ENCODE data around the gene TMEM175. TPM values are rescaled to one million over a fixed set of nuclear protein-coding genes. Genes with fewer than 3 reads are reported as not detected.

TMEM175 gene
- total and polyA plus RNA-seq, 2 of the 4 experiments (the other 2 are of a cell fraction), result 7.7 to 41.9 TPM

GRCh38 chr4:946517-947471, 14.5 kb downstream of the TMEM175 start:
- no TSS peak for BruUV-seq (replicated peaks)
- H3K18ac ChIP-seq (ENCODE audit: low read depth, low read length), result no peak overlapping the region
- in situ Hi-C loops (cut with MboI; ENCODE audit: low sequenced_read_pairs), result no loop called here
- no peak overlapping the region for H2BK5ac ChIP-seq (ENCODE audit: low read depth, low read length, poor library complexity, severe bottlenecking)
- H4K91ac ChIP-seq (ENCODE audit: insufficient read depth, low read depth, low read length), result no peak overlapping the region
- H3K4me3 ChIP-seq (ENCODE audit: insufficient read depth, low read depth, low read length), result no peak overlapping the region
- POLR2A ChIA-PET (ENCODE audit: unreplicated experiment), result no interaction called here
- no peak overlapping the region for H3K14ac ChIP-seq (replicated peaks; ENCODE audit: low read depth, low read length)
- no peak overlapping the region for H2AK5ac ChIP-seq (ENCODE audit: low read depth, low read length)
- H3K9ac ChIP-seq (ENCODE audit: low read depth, low read length), result no peak overlapping the region
- intact Hi-C loops (cut with micrococcal nuclease), result no loop called here
- no peaks in the 10 kb centered on the region; the same call in 1 of the 2 replicates for H3K36me3 ChIP-seq (ENCODE audit: control insufficient read depth, insufficient read depth, low read length)
- no peaks in the 10 kb centered on the region for H3K27me3 ChIP-seq (ENCODE audit: control insufficient read depth, insufficient read depth, low read length)
- H3K79me1 ChIP-seq (ENCODE audit: low read depth in 1 of 2, low read length in 2 of 2), result 0 out of 4 replicates have a peak, but pooled peaks cover 0 to 8% of the 10 kb centered on the region in 2 experiments
- DNase-seq (no peak), ATAC-seq (ENCODE audit: low read depth) (no peak)
- no peaks in the 10 kb centered on the region for H3K9me3 ChIP-seq (ENCODE audit: control insufficient read depth, insufficient read depth, low read length)
- no peak overlapping the region for H4K8ac ChIP-seq (ENCODE audit: low read depth in 2 of 2, low read length in 2 of 2)
- TF ChIP-seq SMC3 (IDR thresholded peaks at IDR 0.05; ENCODE audit: low read depth, low read length) (no peak), CHD1 (IDR thresholded peaks at IDR 0.05; ENCODE audit: low read depth, low read length) (no peak), FOS (IDR thresholded peaks at IDR 0.05; ENCODE audit: low read depth, low read length) (no peak)
- H3K4ac ChIP-seq (ENCODE audit: low read depth, low read length), result no peak overlapping the region
- H4K5ac ChIP-seq (ENCODE audit: low read depth, low read length), result no peak overlapping the region
- no peak overlapping the region for H3K23ac ChIP-seq (ENCODE audit: low read depth, low read length)
- 0 out of 2 replicates have a peak, but pooled peaks cover 3% of the 10 kb centered on the region for H3K9me1 ChIP-seq (ENCODE audit: insufficient read depth, low read length)
- H3K4me2 ChIP-seq (ENCODE audit: low read depth, low read length), result no peak overlapping the region
- 69% methylated on average over 34 of the region's 62 CpGs; no CpG with 5 or more reads in 1 of the 2 experiments for WGBS, 2 experiments (ENCODE audit: extremely low coverage in 2 of 2, insufficient read length in 1 of 2)
- H2BK20ac ChIP-seq (ENCODE audit: low read depth, low read length), result no peak overlapping the region
- CTCF ChIA-PET, result no interaction called here
- no peak overlapping the region for H2AFZ ChIP-seq (replicated peaks; ENCODE audit: low read length, poor library complexity)
- no peak overlapping the region for H2AK9ac ChIP-seq (replicated peaks; ENCODE audit: low read depth, low read length, poor library complexity)
- H3K27ac ChIP-seq (ENCODE audit: insufficient read depth, low read length), result no peak overlapping the region
- H4K20me1 ChIP-seq (ENCODE audit: insufficient read depth, low read length), result peaks cover 20% of the 10 kb centered on the region
- no peak overlapping the region for H2BK15ac ChIP-seq (ENCODE audit: low read depth, low read length)
- H3K56ac ChIP-seq (ENCODE audit: extremely low read depth, insufficient read depth, low read length), result no peak overlapping the region
- H2BK120ac ChIP-seq (ENCODE audit: low read depth, low read length), result no peak overlapping the region
- dilution Hi-C loops (cut with HindIII; ENCODE audit: low sequenced_read_pairs, unreplicated experiment), result no loop called here
- peaks cover 6% of the 10 kb centered on the region; the same call in 1 of the 2 replicates for H3K4me1 ChIP-seq (ENCODE audit: control insufficient read depth, insufficient read depth, low read length)
